GM12892 (cell line): ENCODE results near the gene MRPS34.

Source experiments
- POLR2A ChIP-seq: IDR thresholded peaks from 2 replicates; pipeline ENCODE4 v1.6.1; 2011; ENCODE audit warnings: low read depth, low read length, control low read depth
- POLR2AphosphoS5 ChIP-seq: IDR thresholded peaks from 2 replicates; pipeline ENCODE4 v1.6.1; 2011; ENCODE audit warnings: low read depth, low read length, control low read depth
- TAF1 ChIP-seq: IDR thresholded peaks from 2 replicates; pipeline ENCODE4 v1.6.1; 2011; ENCODE audit warnings: low read depth, mild to moderate bottlenecking, control low read depth, low read length, borderline replicate concordance

- no peak for TF ChIP-seq POLR2AphosphoS5
- TF ChIP-seq POLR2A, result no peak
- TF ChIP-seq TAF1, result no peak
Measured at GRCh38 chr16:1771864-1772361, 1.0 kb downstream of the MRPS34 start.
